ENCODE results near the gene NKD1.

Gene NKD1

GRCh38 chr16:50549561-50549915 is 1.3 kb downstream of the NKD1 start:
- peak overlapping the region; percentile 51 to 60 for H3K9ac ChIP-seq (ENCODE audit: low read length in 2 of 2)
- H3K27ac ChIP-seq (ENCODE audit: low read length) = no peak overlapping the region
- peak overlapping the region; percentile 63 to 84 for H3K4me3 ChIP-seq (ENCODE audit: low read length in 2 of 2)
- H3K9me3 ChIP-seq (ENCODE audit: control insufficient read depth in 2 of 2, low read length in 2 of 2) = no peaks in the 10 kb centered on the region
- H3K4me1 ChIP-seq (ENCODE audit: control insufficient read depth, insufficient read depth, low read length) = peaks cover 23% of the 10 kb centered on the region
- H3K27me3 ChIP-seq (ENCODE audit: control insufficient read depth in 1 of 2, insufficient read depth in 2 of 2, low read length in 2 of 2) = no peaks in the 10 kb centered on the region
- no peaks in the 10 kb centered on the region for H3K36me3 ChIP-seq (ENCODE audit: control insufficient read depth in 2 of 2, insufficient read depth in 2 of 2, low read length in 2 of 2)

DNA sequence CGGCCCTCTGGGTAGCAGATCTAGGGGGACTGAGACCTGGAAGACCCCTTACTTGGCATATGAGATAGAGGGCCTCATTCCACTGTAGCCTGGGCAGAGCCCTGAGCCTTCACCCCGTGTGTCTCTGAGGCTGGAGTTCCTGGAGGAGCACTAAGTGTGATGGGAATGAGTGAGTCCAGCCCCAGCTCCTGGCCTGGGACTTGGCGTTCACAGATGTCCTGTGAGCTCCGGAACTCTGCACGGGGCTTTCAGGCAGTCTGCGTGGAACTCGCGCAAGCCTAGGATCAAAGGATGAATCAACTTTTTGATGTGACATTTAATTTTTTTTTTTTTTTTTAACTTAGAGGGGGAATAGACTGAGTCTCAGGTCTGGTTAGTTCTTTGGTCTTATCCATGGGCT is 1.8 kb downstream of the NKD1 start:
- H3K27me3 ChIP-seq (ENCODE audit: control insufficient read depth in 1 of 2, insufficient read depth in 2 of 2, low read length in 2 of 2) = no peaks in the 10 kb centered on the region
- H3K9ac ChIP-seq (ENCODE audit: low read length in 2 of 2) = no peak overlapping the region
- H3K4me1 ChIP-seq (ENCODE audit: control insufficient read depth, insufficient read depth, low read length) = peaks cover 27% of the 10 kb centered on the region
- peak overlapping the region; percentile 19 to 84 for H3K4me3 ChIP-seq (ENCODE audit: low read length in 2 of 2)
- no peak overlapping the region for H3K27ac ChIP-seq (ENCODE audit: low read length)
- no peaks in the 10 kb centered on the region for H3K9me3 ChIP-seq (ENCODE audit: control insufficient read depth in 2 of 2, low read length in 2 of 2)
- H3K36me3 ChIP-seq (ENCODE audit: control insufficient read depth in 2 of 2, insufficient read depth in 2 of 2, low read length in 2 of 2) = peaks cover 0 to 2% of the 10 kb centered on the region in 2 donors

GRCh38 chr16:50550866-50551641 is 2.9 kb downstream of the NKD1 start:
- no peaks in the 10 kb centered on the region for H3K27me3 ChIP-seq (ENCODE audit: control insufficient read depth in 1 of 2, insufficient read depth in 2 of 2, low read length in 2 of 2)

DNA sequence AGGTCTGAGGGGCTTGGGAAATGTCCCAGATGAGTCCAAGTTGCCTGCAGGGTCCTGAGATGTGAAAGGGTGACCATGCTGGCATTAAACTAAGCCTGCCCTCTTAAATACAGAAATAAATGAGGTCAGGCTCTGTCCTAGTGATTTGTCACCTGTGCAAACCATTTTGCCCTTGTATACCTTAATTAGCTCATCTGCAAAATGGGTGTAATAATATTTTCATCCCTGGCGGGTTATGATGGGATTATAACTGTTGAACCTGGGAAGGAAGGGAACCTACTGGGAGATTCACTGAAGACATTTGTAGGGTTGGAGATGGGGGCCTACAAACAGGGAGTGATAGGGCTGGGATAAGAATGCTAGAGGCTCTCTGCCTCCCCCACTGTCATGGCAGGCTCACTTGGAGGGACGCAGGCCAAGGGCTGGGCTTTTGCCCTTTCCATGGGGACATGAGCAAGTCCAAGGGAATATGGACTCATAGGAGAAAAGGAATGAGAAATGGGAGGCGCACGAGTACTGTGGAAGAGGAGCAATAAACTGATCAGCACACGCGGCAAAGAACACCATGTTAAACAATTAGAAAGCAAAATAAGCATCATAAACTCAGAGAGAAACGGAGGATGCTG is 4.4 kb downstream of the NKD1 start:
- no peak overlapping the region for H3K9ac ChIP-seq (ENCODE audit: low read length in 2 of 2)
- peaks cover 4 to 7% of the 10 kb centered on the region in 2 donors for H3K36me3 ChIP-seq (ENCODE audit: control insufficient read depth in 2 of 2, insufficient read depth in 2 of 2, low read length in 2 of 2)
- no peaks in the 10 kb centered on the region for H3K9me3 ChIP-seq (ENCODE audit: control insufficient read depth in 2 of 2, low read length in 2 of 2)
- no peaks in the 10 kb centered on the region for H3K27me3 ChIP-seq (ENCODE audit: control insufficient read depth in 1 of 2, insufficient read depth in 2 of 2, low read length in 2 of 2)
- H3K4me1 ChIP-seq (ENCODE audit: control insufficient read depth, insufficient read depth, low read length) = peaks cover 33% of the 10 kb centered on the region
- no peak overlapping the region for H3K4me3 ChIP-seq (ENCODE audit: low read length in 2 of 2)
- H3K27ac ChIP-seq (ENCODE audit: low read length) = no peak overlapping the region

More at GRCh38 chr16:50550866-50551641, 2.9 kb downstream of the NKD1 start:
- Histone ChIP-seq H3K9me3 (ENCODE audit: control insufficient read depth in 2 of 2, low read length in 2 of 2) (no peaks in the 10 kb centered on the region), H3K4me1 (ENCODE audit: control insufficient read depth, insufficient read depth, low read length) (peaks cover 34% of the 10 kb centered on the region), H3K27ac (ENCODE audit: low read length) (no peak overlapping the region), H3K9ac (ENCODE audit: low read length in 2 of 2) (no peak overlapping the region), H3K36me3 (ENCODE audit: control insufficient read depth in 2 of 2, insufficient read depth in 2 of 2, low read length in 2 of 2) (peaks cover 0 to 2% of the 10 kb centered on the region in 2 donors), H3K4me3 (ENCODE audit: low read length in 2 of 2) (no peak overlapping the region)

DNA sequence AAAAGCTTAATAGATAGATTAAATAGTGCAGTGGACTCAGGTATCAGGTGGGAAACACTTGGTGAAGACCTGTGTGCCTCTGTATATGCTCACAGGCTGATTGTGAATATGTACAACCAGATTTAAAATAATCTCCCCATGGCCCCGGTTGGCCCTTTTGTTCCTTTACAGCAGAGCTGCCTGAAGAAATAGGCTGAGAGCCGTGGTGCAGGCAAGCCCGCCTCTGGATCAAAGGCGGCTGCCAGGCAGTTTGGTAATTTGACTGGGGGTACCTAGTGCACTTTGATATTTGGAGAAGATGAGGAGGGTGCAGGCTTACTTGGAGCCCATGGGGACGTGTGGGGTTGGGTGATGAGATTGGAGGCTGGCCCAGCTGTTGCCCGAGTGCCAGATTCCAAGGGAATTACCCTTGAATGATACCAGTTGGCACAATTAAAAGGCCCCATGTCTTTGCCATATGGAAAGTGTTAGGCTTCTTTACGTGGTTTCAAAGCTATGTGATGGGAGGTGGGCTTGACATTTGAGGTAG is 5.0 kb downstream of the NKD1 start:
- peak overlapping the region; percentile 18 for H3K27ac ChIP-seq (ENCODE audit: low read length)
- H3K9me3 ChIP-seq (ENCODE audit: control insufficient read depth in 2 of 2, low read length in 2 of 2) = no peaks in the 10 kb centered on the region
- no peak overlapping the region for H3K4me3 ChIP-seq (ENCODE audit: low read length in 2 of 2)
- H3K27me3 ChIP-seq (ENCODE audit: control insufficient read depth in 1 of 2, insufficient read depth in 2 of 2, low read length in 2 of 2) = no peaks in the 10 kb centered on the region
- H3K4me1 ChIP-seq (ENCODE audit: control insufficient read depth, insufficient read depth, low read length) = peaks cover 33% of the 10 kb centered on the region
- H3K36me3 ChIP-seq (ENCODE audit: control insufficient read depth in 2 of 2, insufficient read depth in 2 of 2, low read length in 2 of 2) = peaks cover 4 to 7% of the 10 kb centered on the region in 2 donors
- H3K9ac ChIP-seq (ENCODE audit: low read length in 2 of 2) = no peak overlapping the region

DNA sequence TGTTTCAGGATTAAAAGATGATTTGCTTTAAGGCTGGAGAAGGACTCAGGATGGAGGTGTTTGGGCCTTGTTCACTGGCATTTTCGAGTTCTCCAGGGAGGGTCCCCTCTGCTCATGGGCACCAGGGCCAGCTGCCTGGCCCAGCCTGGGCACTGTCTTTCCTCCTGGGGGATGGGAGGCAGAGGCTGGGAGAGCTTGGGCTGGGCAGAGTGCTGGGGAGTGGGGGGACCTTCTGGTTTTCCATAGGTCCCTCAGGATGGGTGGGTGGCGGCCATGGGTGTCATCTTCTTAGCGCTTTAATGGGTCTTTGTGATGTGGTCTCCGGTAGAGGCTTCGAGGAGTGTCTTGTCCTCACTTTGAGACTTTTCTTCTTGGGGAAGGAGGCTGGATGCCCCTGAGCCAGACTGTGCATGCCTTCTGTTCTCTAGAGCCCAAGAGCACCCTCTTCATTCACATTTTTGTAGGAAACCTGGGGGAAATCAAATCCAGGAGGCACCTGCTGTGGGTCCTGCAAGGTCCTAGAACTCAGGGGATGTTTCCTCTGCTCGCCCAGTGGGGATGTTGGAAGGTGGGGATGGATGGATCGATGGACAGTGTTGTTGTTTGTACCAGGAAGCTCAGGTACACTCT is 5.7 kb downstream of the NKD1 start:
- H3K4me1 ChIP-seq (ENCODE audit: control insufficient read depth, insufficient read depth, low read length) = peaks cover 35% of the 10 kb centered on the region
- H3K27ac ChIP-seq (ENCODE audit: low read length) = peak overlapping the region; percentile 18
- peaks cover 4 to 7% of the 10 kb centered on the region in 2 donors for H3K36me3 ChIP-seq (ENCODE audit: control insufficient read depth in 2 of 2, insufficient read depth in 2 of 2, low read length in 2 of 2)
- H3K9ac ChIP-seq (ENCODE audit: low read length in 2 of 2) = no peak overlapping the region
- no peaks in the 10 kb centered on the region for H3K27me3 ChIP-seq (ENCODE audit: control insufficient read depth in 1 of 2, insufficient read depth in 2 of 2, low read length in 2 of 2)
- no peak overlapping the region for H3K4me3 ChIP-seq (ENCODE audit: low read length in 2 of 2)
- H3K9me3 ChIP-seq (ENCODE audit: control insufficient read depth in 2 of 2, low read length in 2 of 2) = no peaks in the 10 kb centered on the region

GRCh38 chr16:50555269-50555875 is 7.2 kb downstream of the NKD1 start:
- no peaks in the 10 kb centered on the region for H3K27me3 ChIP-seq (ENCODE audit: control insufficient read depth in 1 of 2, insufficient read depth in 2 of 2, low read length in 2 of 2)
- no peak overlapping the region for H3K4me3 ChIP-seq (ENCODE audit: low read length in 2 of 2)
- H3K27ac ChIP-seq (ENCODE audit: low read length) = no peak overlapping the region
- H3K4me1 ChIP-seq (ENCODE audit: control insufficient read depth, insufficient read depth, low read length) = peaks cover 23% of the 10 kb centered on the region
- H3K9me3 ChIP-seq (ENCODE audit: control insufficient read depth in 2 of 2, low read length in 2 of 2) = no peaks in the 10 kb centered on the region
- no peak overlapping the region for H3K9ac ChIP-seq (ENCODE audit: low read length in 2 of 2)
- peaks cover 4 to 12% of the 10 kb centered on the region in 2 donors for H3K36me3 ChIP-seq (ENCODE audit: control insufficient read depth in 2 of 2, insufficient read depth in 2 of 2, low read length in 2 of 2)

DNA sequence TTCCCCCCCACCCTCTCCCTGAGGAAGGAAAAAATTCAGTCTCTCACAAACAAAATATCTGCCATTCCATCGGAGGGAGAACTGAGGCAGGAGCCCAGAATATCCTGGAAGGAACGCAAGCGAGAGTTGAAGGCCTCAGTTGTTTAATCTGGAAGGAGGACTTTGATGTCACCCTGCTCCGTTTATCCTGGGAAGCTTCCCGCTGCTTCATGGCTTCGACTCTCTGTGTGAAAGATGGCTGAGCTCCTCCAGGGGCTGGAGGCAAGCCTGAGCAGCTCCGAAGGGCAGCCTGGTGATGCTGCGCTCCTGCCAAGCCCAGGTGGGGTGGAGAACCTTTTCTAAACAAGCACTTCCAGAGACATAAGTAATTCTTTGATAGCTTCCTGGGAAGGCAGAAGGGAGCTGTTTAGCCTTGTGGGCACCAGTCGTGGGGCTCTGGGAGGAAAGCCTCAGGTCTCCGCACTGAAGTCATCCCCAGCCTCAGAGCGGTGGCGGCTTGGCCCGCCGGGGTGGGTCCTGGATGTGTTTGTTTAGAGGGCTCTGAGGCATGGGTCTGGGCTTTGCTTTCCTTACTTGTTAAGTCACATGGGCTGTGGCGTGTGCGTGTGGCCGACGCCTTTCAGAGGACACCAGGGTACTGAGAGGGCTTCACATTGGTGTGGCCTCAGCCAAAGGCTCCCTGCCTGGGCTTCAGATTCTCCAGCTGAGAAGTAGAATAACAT is 7.9 kb downstream of the NKD1 start:
- no peaks in the 10 kb centered on the region for H3K27me3 ChIP-seq (ENCODE audit: control insufficient read depth in 1 of 2, insufficient read depth in 2 of 2, low read length in 2 of 2)
- H3K4me1 ChIP-seq (ENCODE audit: control insufficient read depth, insufficient read depth, low read length) = peaks cover 23% of the 10 kb centered on the region
- H3K36me3 ChIP-seq (ENCODE audit: control insufficient read depth in 2 of 2, insufficient read depth in 2 of 2, low read length in 2 of 2) = peaks cover 4 to 14% of the 10 kb centered on the region in 2 donors
- peaks cover 0 to 3% of the 10 kb centered on the region in 2 donors for H3K9me3 ChIP-seq (ENCODE audit: control insufficient read depth in 2 of 2, low read length in 2 of 2)
- no peak overlapping the region for H3K9ac ChIP-seq (ENCODE audit: low read length in 2 of 2)
- no peak overlapping the region for H3K27ac ChIP-seq (ENCODE audit: low read length)
- no peak overlapping the region for H3K4me3 ChIP-seq (ENCODE audit: low read length in 2 of 2)

DNA sequence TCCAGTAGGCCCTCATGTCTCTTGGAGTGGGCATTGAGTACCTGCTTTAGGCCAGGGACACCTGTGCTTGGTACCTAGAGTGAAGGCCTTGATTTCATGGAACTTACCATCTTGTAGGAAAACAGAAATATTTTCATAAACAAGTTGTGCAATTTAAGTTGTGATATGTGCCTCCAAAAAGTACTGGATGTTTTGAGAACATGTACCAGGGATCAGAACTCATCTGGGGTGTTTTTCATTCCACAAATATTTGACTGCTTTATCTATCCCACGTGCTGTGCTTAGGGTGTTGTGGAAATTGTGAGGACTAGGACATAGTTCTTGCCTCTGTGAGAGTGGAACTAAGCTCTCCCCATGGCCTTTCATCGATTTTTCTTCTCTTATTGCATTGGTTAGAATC is 8.8 kb downstream of the NKD1 start:
- H3K27ac ChIP-seq (ENCODE audit: low read length) = no peak overlapping the region
- H3K27me3 ChIP-seq (ENCODE audit: control insufficient read depth in 1 of 2, insufficient read depth in 2 of 2, low read length in 2 of 2) = no peaks in the 10 kb centered on the region
- no peak overlapping the region for H3K9ac ChIP-seq (ENCODE audit: low read length in 2 of 2)
- peaks cover 23% of the 10 kb centered on the region for H3K4me1 ChIP-seq (ENCODE audit: control insufficient read depth, insufficient read depth, low read length)
- H3K9me3 ChIP-seq (ENCODE audit: control insufficient read depth in 2 of 2, low read length in 2 of 2) = peaks cover 3 to 9% of the 10 kb centered on the region in 2 donors
- H3K36me3 ChIP-seq (ENCODE audit: control insufficient read depth in 2 of 2, insufficient read depth in 2 of 2, low read length in 2 of 2) = peaks cover 8 to 19% of the 10 kb centered on the region in 2 donors
- H3K4me3 ChIP-seq (ENCODE audit: low read length in 2 of 2) = no peak overlapping the region

DNA sequence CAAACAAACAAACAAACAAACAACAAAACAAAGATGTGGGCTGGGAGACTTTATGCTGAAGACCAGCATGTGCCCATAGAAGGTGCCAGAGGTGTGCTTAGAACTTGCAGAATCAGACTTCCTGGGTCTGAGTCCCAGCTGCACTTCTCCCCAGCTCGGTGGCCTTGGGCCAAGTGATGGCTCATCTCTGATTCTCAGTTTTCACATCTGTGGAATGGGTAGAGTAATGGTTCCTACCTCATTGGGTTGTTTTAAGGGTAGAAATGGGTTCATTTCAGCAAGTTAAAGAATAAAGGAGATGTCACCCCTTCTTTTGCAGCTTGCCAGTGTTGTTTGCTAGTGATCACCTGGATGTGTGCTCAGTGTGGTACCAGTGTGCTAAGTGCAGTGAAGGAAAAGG is 10.7 kb downstream of the NKD1 start:
- H3K4me1 ChIP-seq (ENCODE audit: control insufficient read depth, insufficient read depth, low read length) = peaks cover 19% of the 10 kb centered on the region
- no peak overlapping the region for H3K27ac ChIP-seq (ENCODE audit: low read length)
- H3K36me3 ChIP-seq (ENCODE audit: control insufficient read depth in 2 of 2, insufficient read depth in 2 of 2, low read length in 2 of 2) = peaks cover 8 to 21% of the 10 kb centered on the region in 2 donors
- no peak overlapping the region for H3K4me3 ChIP-seq (ENCODE audit: low read length in 2 of 2)
- no peak overlapping the region for H3K9ac ChIP-seq (ENCODE audit: low read length in 2 of 2)
- H3K27me3 ChIP-seq (ENCODE audit: control insufficient read depth in 1 of 2, insufficient read depth in 2 of 2, low read length in 2 of 2) = no peaks in the 10 kb centered on the region
- peaks cover 3 to 9% of the 10 kb centered on the region in 2 donors for H3K9me3 ChIP-seq (ENCODE audit: control insufficient read depth in 2 of 2, low read length in 2 of 2)
